ENCODE measurements around the gene TRIM44.

Gene TRIM44

GRCh38 chr11:35662649-35663407 is at the start of gene TRIM44:
TRIM44 (plus strand) TSS chr11:35662775; CDS start chr11:35663112, 337 bp downstream.
- H3K36me3 ChIP-seq (ENCODE audit: insufficient read depth, low read length): no peaks in the 10 kb centered on the region

GRCh38 chr11:35614939-35615569 is 47.5 kb upstream of the TRIM44 start:
- no peaks in the 10 kb centered on the region for H3K9me3 ChIP-seq (ENCODE audit: control insufficient read depth, insufficient read depth, low read length)
- H3K9ac ChIP-seq (ENCODE audit: low read depth, low read length): no peak overlapping the region
- peaks cover 15% of the 10 kb centered on the region for H3K4me1 ChIP-seq (ENCODE audit: insufficient read depth, low read length)
- no peaks in the 10 kb centered on the region for H3K36me3 ChIP-seq (ENCODE audit: insufficient read depth, low read length)

More at GRCh38 chr11:35662649-35663407, at the start of gene TRIM44:
- Histone ChIP-seq H3K4me1 (ENCODE audit: insufficient read depth, low read length) (no peaks in the 10 kb centered on the region), H3K9me3 (ENCODE audit: control insufficient read depth, insufficient read depth, low read length) (peaks cover 18% of the 10 kb centered on the region; the same call in 1 of the 2 replicates), H3K9ac (ENCODE audit: low read depth, low read length) (peak within 1 kb of the TSS; percentile 60)

- H3K4me1 ChIP-seq (ENCODE audit: insufficient read depth, low read length): peaks cover 19% of the 10 kb centered on the region
- H3K9ac ChIP-seq (ENCODE audit: low read depth, low read length): no peak overlapping the region
- H3K9me3 ChIP-seq (ENCODE audit: control insufficient read depth, insufficient read depth, low read length): no peaks in the 10 kb centered on the region
- H3K36me3 ChIP-seq (ENCODE audit: insufficient read depth, low read length): no peaks in the 10 kb centered on the region
Measured at GRCh38 chr11:35615921-35616900, 46.4 kb upstream of the TRIM44 start.

- no peaks in the 10 kb centered on the region for H3K9me3 ChIP-seq (ENCODE audit: control insufficient read depth, insufficient read depth, low read length)
- H3K36me3 ChIP-seq (ENCODE audit: insufficient read depth, low read length): no peaks in the 10 kb centered on the region
- peak overlapping the region; percentile 43; the same call in 1 of the 2 replicates for H3K9ac ChIP-seq (ENCODE audit: low read depth, low read length)
- peaks cover 28% of the 10 kb centered on the region for H3K4me1 ChIP-seq (ENCODE audit: insufficient read depth, low read length)
Measured at GRCh38 chr11:35617316-35617686, 45.3 kb upstream of the TRIM44 start.

- Histone ChIP-seq H3K4me1 (ENCODE audit: insufficient read depth, low read length) (peaks cover 28% of the 10 kb centered on the region), H3K9me3 (ENCODE audit: control insufficient read depth, insufficient read depth, low read length) (no peaks in the 10 kb centered on the region), H3K36me3 (ENCODE audit: insufficient read depth, low read length) (no peaks in the 10 kb centered on the region), H3K9ac (ENCODE audit: low read depth, low read length) (peak within 1 kb of the TSS; percentile 69)
Measured at GRCh38 chr11:35617687-35618496, 44.7 kb upstream of the TRIM44 start, which contains the start of gene FJX1. FJX1 (plus strand) TSS chr11:35618460; CDS start chr11:35618637, 177 bp downstream.

- Histone ChIP-seq H3K9ac (ENCODE audit: low read depth, low read length) (peak overlapping the region; percentile 69), H3K4me1 (ENCODE audit: insufficient read depth, low read length) (peaks cover 28% of the 10 kb centered on the region), H3K9me3 (ENCODE audit: control insufficient read depth, insufficient read depth, low read length) (no peaks in the 10 kb centered on the region), H3K36me3 (ENCODE audit: insufficient read depth, low read length) (no peaks in the 10 kb centered on the region)
Measured at GRCh38 chr11:35618497-35619115, 44.0 kb upstream of the TRIM44 start.

- H3K36me3 ChIP-seq (ENCODE audit: insufficient read depth, low read length): no peaks in the 10 kb centered on the region
- H3K9me3 ChIP-seq (ENCODE audit: control insufficient read depth, insufficient read depth, low read length): no peaks in the 10 kb centered on the region
- H3K4me1 ChIP-seq (ENCODE audit: insufficient read depth, low read length): peaks cover 28% of the 10 kb centered on the region
- H3K9ac ChIP-seq (ENCODE audit: low read depth, low read length): peak overlapping the region; percentile 69
Measured at GRCh38 chr11:35619116-35619854, 43.3 kb upstream of the TRIM44 start.

- H3K36me3 ChIP-seq (ENCODE audit: insufficient read depth, low read length): no peaks in the 10 kb centered on the region
- H3K9me3 ChIP-seq (ENCODE audit: control insufficient read depth, insufficient read depth, low read length): no peaks in the 10 kb centered on the region
- H3K4me1 ChIP-seq (ENCODE audit: insufficient read depth, low read length): peaks cover 28% of the 10 kb centered on the region
- H3K9ac ChIP-seq (ENCODE audit: low read depth, low read length): peak overlapping the region; percentile 69
Measured at GRCh38 chr11:35619855-35620640, 42.5 kb upstream of the TRIM44 start.

- Histone ChIP-seq H3K36me3 (ENCODE audit: insufficient read depth, low read length) (no peaks in the 10 kb centered on the region), H3K4me1 (ENCODE audit: insufficient read depth, low read length) (peaks cover 21% of the 10 kb centered on the region), H3K9ac (ENCODE audit: low read depth, low read length) (peak overlapping the region; percentile 69; the same call in 1 of the 2 replicates), H3K9me3 (ENCODE audit: control insufficient read depth, insufficient read depth, low read length) (no peaks in the 10 kb centered on the region)
Measured at GRCh38 chr11:35620795-35621194, 41.8 kb upstream of the TRIM44 start.

GRCh38 chr11:35621620-35622019 is 41.0 kb upstream of the TRIM44 start:
- Histone ChIP-seq H3K9ac (ENCODE audit: low read depth, low read length) (no peak overlapping the region), H3K9me3 (ENCODE audit: control insufficient read depth, insufficient read depth, low read length) (no peaks in the 10 kb centered on the region), H3K4me1 (ENCODE audit: insufficient read depth, low read length) (peaks cover 19% of the 10 kb centered on the region), H3K36me3 (ENCODE audit: insufficient read depth, low read length) (no peaks in the 10 kb centered on the region)

GRCh38 chr11:35622070-35622469 is 40.5 kb upstream of the TRIM44 start:
- Histone ChIP-seq H3K9ac (ENCODE audit: low read depth, low read length) (no peak overlapping the region), H3K36me3 (ENCODE audit: insufficient read depth, low read length) (no peaks in the 10 kb centered on the region), H3K9me3 (ENCODE audit: control insufficient read depth, insufficient read depth, low read length) (no peaks in the 10 kb centered on the region), H3K4me1 (ENCODE audit: insufficient read depth, low read length) (peaks cover 19% of the 10 kb centered on the region)

GRCh38 chr11:35623621-35624168 is 38.9 kb upstream of the TRIM44 start:
- Histone ChIP-seq H3K9ac (ENCODE audit: low read depth, low read length) (no peak overlapping the region), H3K36me3 (ENCODE audit: insufficient read depth, low read length) (no peaks in the 10 kb centered on the region), H3K4me1 (ENCODE audit: insufficient read depth, low read length) (peaks cover 13% of the 10 kb centered on the region; the same call in 1 of the 2 replicates), H3K9me3 (ENCODE audit: control insufficient read depth, insufficient read depth, low read length) (no peaks in the 10 kb centered on the region)

Measured in ES-I3 (cell line).